OCI-M2 (cell line): ENCODE measurements around the gene UBE2Q2.

Experiments used
- DNase-seq: peaks from one replicate; lab custom pipeline; 2025; ENCODE audit not compliant: unreplicated experiment; lab: John Stamatoyannopoulos, UW

UBE2Q2 gene

DNA sequence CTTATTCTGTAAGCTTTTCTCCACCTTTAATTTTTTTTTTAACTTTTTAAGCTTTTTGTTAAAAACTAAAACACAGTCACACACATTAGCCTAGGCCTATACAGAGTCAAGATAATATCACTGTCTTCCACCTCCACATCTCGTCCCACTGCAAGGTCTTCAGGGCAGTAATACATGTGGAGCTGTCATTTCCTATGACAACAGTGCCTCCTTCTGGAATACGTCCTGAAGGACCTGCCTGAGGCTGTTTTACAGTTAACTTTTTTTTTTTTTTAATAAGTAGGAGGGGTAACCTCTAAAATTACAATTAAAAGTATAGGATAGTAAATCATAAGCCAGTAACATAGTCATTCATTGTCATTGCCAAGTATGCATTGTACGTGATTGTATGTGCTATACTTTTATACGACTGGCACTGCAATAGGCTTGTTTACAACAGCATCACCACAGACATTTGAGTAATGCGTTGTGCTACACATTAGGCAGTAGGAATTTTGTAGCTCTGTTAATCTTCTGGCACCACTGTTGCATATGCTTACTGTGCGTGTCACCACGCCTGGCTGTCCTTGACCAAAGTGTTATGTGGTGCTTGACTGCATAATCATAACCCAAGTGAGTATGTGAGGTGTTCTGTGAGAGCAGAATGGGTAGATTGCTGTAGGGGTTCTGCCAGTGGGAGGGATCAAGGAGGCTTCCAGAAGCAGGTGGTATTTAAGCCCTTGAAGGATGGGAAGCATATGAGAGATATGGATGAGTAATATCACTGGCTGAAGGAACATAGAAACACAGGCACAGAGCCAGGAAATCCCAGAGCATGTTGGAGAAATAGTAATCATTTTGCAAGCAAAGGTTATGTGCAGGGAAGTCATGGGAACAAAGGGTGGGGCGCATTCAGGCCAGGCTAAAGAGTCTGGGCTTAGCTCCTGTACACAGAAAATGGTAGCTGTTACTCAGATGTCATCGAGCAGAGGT is 78.8 kb downstream of the UBE2Q2 start:
- no peak for DNase-seq

DNA sequence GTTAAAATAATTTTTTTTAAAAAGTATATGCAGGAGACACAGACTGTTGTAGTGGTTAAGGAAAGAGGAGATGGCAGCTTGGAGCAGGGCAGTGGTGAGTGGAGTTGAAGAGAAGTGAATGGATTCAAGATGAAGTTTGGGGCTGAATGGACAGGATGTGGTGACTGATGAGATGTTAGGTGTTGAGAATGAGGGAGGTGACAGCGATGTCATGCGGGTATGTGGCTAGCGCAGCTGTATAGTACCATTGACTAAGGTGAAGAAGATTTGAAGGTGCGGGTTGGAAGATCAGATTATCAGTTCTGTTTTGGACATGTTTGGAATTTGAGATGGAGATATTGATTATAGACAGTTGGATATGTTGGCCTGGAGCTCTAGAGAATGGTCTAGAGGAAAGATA is 80.5 kb downstream of the UBE2Q2 start:
- DNase-seq = no peak

DNA sequence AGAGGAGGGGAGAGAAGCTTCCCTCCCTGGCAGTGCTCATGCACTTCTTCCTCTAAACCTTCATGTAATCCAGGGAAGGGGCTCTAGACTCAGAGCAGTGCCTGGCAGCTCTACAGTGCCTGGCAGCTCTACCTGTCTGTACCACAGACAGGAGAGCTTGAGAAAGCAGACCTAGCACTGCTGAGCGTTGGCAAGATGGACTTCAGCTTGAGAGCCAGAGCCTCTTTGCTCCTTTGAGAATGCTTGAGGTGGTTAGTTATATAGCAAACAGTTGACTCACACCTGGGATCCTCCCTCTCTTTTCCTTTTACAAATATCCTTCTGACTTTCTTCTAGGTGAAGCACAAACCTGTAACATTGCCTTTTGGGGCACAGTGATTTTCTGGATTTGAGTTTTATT is 81.3 kb downstream of the UBE2Q2 start:
- DNase-seq = no peak

DNA sequence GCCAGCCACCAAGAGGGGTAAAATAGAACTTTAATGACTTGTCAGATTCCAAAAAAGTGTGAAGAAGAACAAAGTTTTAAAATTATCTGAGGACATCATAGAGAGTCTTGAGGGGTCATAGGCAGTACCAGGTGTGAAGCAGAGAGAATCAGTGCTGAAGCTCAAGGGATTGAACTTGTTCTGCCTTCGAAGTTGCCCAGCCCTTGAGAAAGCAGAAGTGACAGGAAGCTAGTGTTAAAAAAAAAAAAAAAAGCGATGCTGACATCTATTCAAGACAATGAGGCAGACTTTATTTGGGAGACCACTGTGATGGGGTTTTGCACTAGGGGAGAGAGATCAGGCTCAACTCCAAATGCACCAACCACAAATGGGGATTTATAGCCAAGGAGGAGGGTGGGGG is 82.2 kb downstream of the UBE2Q2 start:
- no peak for DNase-seq

DNA sequence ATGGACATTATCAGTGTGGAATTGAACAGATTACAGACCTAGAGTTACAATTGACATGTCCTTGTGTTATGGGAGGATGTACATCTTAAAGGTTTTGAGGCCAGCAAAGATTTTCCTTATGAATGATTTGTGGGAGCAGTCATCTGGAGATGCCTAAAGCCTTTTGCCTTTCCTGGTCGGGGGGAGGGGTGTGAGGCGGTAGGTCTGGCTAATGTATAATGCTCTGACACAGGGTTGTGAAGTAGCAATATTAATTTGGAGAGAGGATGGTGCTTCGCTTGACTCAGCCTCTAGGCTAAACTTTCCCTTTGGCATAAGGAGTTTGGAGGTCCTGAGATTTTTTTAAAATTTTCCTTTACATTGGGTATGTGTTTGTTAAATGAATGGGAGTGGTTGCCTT is 83.7 kb downstream of the UBE2Q2 start:
- no peak for DNase-seq

DNA sequence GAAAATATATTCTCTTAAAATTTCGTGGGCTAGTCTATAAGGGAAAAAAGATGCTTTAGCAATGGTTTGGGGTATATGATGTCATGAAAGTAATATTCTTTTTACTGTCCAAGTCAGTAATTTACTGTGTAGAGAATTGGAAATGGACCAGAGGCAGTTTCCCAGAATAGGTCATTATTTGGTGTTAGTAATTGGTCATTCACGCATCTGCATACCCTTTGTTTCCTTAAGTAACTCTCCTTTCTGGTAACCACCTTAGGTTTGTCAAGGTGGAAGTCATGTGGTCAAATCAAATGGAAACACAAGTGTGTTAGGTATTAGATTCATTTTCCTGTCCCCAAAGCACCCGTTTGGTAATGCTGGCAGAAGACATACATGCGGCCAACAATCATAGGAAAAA is 84.4 kb downstream of the UBE2Q2 start:
- no peak for DNase-seq

DNA sequence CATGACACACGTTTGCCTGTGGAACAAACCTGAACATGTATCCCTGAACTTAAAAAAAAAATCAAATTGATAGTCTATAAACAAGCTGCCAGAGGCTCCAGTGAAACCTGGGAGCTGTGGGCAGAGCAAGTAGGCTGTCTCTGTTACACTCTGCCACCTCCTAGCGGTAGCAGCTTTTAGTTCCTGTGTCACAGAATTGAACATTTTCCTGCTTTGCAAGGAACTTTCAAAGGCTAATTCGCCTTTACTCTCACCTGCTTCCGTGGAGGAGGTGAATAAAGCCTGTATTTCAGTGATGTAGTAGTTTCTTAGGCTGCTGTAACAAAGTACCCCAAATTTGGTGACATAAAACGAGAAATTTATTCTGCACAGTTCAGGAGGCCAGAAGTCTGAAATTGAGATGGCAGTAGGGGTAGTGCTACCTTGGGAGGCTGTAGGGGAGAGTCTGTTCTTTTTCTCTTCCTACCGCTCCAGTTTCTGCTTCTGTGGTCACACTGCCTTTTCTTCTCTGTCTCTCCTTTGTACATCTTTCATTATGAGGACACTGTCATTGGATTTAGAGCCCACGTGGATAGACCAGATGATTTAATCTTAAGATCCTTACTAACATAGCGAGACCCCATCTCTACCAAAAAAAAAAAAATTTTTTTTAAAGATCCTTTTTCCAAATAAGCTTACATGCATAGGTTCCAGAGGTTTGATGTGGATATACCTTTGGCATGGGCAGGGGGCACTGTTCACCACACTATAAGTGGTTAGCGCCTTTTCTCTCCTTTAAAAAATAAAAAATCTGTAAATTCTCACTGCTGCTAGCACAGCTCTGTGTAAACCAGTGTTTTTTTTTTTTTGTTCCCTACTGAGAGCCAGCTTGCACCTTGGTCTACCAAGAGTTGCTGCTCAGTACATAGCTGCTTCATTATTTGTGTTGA is 85.7 kb downstream of the UBE2Q2 start:
- no peak for DNase-seq

DNA sequence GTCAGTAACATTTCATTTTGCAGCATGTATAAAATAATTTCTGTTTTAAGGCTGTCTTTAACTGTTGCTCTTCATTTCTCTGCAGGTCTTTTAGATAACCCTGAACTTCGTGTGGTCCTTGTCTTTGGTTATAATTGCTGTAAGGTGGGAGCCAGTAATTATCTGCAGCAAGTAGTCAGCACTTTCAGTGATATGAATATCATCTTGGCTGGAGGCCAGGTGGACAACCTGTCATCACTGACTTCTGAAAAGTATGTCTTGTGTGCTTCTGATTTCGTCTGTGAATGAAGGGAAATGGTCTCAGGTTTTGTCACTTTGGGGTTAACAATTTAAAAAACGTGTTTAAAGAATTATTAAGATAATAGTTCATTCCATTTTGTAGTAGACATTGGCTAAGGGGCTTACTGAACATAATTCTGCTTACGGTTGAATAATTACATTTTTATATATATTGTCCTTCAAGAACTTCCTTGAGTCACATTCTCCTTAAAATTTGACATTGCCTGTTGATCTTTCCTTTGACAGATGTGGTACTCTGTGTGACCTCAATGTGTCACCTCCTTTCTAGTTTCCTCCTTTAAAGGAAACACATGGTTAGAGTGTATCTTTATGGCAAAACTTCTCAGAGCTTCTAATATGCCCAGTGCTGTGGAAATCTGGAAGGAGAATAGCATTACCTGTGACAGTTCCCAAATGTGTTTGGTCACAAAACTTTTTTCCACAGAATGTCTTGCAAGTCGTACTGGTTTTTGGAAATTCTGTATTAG is 86.7 kb downstream of the UBE2Q2 start:
- DNase-seq = no peak

DNA sequence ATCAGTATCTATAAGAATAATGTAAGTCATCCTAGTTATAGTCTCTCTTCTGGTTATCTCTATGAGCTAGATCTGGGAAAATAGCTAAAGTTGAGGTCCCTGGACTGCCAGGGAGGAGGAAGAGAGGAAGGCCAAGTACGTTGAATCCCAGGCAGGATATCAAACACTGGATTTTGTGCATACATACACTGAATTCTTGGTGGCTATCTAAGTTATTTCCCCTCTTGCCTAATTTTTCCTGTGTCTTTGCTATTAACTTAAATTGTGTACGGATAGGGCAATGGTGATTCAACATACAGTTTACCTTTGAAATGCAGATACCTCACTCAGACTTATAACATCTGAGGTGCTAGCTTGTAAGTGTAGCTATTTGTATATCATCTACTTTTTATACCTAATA is 87.6 kb downstream of the UBE2Q2 start:
- DNase-seq = no peak

DNA sequence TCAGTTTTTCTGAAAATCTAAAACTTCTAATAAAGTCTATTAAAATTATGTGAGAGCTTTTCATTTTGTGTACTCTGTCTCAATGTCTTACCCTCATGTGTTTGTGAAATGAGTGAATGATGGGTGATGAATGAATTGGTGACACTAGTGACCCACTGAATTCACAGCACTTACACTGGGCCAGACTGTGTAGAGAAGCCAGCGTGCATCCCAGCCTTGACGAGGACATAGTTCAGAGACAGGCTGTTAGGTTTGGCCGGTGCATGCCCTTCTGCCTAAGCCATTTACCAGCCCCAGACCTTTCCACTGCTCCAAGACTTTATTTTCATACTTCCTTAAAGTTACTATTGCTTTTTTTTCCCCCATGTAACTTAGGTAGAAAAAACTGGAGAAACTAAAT is 99.2 kb downstream of the UBE2Q2 start:
- DNase-seq = no peak

DNA sequence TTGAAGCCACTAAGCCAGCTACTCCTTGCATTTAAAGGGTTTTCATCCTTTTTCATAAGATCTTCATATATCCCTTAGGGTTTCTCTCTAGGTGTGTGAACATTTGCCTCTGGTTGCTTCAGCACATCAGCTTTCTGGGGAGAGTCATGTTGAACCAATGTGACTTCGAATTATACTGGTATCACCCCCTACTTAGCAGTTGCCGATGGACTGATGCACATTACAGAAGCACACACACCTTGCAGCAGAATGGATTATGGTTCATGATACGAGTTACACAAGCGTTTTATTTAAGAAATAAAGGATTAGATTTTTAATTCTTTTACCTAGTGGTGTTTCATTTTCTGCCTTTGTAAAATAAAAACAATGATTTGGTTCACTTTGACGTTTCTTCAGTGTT is 100.0 kb downstream of the UBE2Q2 start:
- DNase-seq = no peak

DNA sequence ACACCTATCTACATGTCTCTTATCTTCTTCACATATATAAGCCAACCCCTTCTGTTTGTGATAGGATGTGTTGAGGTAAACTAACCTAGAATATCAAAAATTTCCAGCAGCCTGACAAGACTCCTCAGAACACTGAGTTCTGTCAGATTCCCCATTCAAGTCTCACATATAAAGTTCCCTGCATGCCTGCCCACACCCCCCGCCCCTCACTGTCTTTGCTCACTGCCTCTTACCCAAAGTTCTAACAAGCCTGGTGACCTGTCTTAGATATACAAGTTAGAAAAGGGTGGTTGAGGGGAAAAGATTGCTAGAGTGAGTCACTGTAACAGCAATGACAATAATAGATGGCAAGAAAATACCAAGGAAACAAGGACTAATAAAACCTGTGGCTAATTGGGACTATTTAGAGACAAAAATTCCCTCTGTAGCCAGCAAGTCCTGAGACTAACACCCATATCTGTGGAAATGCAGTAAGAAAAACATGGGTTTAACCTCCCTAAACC is 100.5 kb downstream of the UBE2Q2 start:
- no peak for DNase-seq

DNA sequence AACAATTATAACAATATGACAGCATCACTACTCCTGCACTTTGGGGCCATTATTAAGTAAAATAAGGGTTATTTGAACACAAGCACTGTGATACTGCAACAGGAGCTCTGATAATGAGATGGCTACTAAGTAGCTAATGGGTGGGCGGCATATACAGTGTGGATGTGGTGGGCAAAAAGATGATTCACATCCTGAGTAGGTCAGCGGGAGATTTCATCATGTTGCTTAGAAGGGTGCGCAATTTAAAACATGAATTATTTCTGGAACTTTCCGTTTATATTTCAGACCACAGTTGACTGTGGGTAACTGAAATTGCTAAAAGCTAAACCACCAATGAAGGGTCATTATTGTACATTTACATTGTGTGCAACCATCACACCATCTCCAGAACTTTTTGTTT is 102.7 kb downstream of the UBE2Q2 start:
- no peak for DNase-seq

DNA sequence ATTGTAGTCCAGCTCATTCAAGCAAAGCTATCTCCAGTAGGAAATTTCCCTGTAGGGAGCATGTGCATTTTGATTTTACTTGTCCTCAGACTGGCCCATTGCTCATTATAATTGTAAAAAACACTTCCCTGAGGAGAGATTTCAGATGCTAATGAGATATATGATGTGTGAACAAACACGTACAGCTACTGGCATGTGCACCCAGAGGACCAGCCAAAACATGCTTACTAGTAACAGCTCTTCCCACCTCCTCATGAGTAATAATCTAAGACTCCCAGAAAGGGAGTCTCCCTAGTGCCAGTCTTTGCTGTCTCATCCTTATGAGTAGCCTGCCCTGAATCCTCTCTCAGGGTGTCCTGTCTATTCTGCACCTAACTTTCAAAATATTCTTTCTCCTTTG is 103.8 kb downstream of the UBE2Q2 start:
- no peak for DNase-seq

DNA sequence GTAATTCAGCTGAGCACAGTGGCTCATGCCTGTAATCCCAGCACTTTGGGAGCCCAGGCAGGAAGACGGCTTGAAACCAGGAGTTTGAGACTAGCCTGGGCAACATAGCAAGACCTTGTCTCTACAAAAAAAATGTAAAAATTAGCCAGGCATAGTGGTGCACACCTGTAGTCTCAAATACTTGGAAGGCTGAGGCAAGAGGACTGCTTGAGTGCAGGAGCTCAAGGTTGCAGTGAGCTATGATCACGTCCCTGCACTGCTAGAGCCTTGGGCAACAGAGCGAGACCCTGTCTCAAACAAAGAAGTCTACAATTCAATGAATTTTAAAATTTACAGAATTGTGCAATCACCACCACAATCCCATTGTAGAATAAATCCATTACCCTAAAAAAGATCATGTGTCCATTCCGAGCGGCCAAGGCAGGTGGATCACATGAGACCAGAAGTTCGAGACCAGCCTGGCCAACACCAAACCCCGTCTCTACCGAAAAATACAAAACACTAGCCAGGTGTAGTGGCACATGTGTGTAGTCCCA is 105.6 kb downstream of the UBE2Q2 start:
- DNase-seq = no peak
